ENCODE data around the gene PATL2.

DNA sequence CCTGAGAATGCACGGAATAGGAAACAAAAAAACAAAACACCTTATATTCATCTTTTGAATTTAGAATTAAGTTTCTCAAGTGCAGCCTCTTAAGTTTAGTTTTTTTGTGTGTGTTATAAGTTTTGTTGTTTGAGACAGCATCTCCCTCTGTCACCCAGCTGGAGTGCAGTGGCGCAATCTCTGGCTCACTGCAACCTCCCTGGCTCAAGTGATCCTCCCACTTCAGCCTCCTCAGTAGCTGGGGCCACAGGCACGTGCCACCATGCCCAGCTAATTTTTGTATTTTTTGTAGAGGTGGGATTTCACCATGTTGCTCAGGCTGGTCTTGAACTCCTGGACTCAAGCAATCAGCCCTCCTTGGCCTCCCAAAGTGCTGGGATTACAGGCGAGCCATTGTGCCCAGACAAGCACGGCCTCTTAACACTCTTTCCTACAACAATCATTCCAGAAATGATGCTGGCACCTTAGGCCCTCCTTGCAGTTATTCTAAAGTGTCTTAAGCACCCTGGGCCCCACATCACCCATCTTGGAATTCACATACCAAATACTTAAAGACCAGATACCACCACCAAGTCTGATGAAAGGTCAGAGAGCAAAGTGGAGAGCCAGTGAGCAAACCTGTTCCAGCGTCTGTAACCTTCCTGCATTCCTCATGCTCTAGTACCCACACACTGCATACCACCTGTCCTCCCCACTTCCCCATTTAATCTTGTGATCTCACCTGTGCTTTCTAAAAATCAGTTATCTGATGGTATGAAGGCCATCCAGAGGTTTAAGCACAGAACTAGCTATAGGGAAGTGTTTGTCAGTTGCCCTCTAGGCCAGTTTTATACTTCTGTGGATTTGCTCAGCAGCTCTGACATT, 40.8 kb downstream of the PATL2 start:
- TF ChIP-seq POLR2A (IDR thresholded peaks at IDR 0.05) (no peak), CTCF (IDR thresholded peaks at IDR 0.05) (no peak)

Data from right lobe of liver (tissue), 4 donors.